Osteocyte (in vitro differentiated cells): ENCODE results near the gene ALG1. TPM values are rescaled to one million over a fixed set of nuclear protein-coding genes. Genes with fewer than 3 reads are reported as not detected.

ENCODE experiments used
- DNase-seq: peaks from one replicate; pipeline ENCODE4 v3.0.0; 2021; ENCODE audit warnings: mixed read lengths; ENCODE audit not compliant: unreplicated experiment; ENCODE audit errors: extremely low spot score
- H3K27ac Mint-ChIP-seq: one replicate; pipeline ENCODE4 v1.8.0; 2021; ENCODE audit warnings: mild to moderate bottlenecking, mixed read lengths; ENCODE audit not compliant: unreplicated experiment
- H3K27me3 Mint-ChIP-seq: one replicate; pipeline ENCODE4 v1.8.0; 2021; ENCODE audit warnings: mixed read lengths; ENCODE audit not compliant: unreplicated experiment
- H3K36me3 Mint-ChIP-seq: one replicate; pipeline ENCODE4 v1.8.0; 2021; ENCODE audit warnings: mixed read lengths; ENCODE audit not compliant: unreplicated experiment
- H3K4me1 Mint-ChIP-seq: one replicate; pipeline ENCODE4 v1.8.0; 2021; ENCODE audit warnings: mixed read lengths; ENCODE audit not compliant: unreplicated experiment
- H3K4me3 Mint-ChIP-seq: one replicate; pipeline ENCODE4 v1.8.0; 2021; ENCODE audit warnings: mild to moderate bottlenecking, moderate library complexity, mixed read lengths; ENCODE audit not compliant: unreplicated experiment
- H3K9me3 Mint-ChIP-seq: one replicate; pipeline ENCODE4 v1.8.0; 2021; ENCODE audit warnings: mixed read lengths; ENCODE audit not compliant: unreplicated experiment
- CTCF ChIP-seq: fragments of 200-600 bp; sonication (generic); IDR thresholded peaks from 2 replicates; pipeline ENCODE4 v1.5.0; 2021; ENCODE audit warnings: antibody characterized with exemption, mild to moderate bottlenecking, moderate library complexity
- total RNA-seq: library from RNA; stranded (reverse); gene quantifications from 2 replicates; pipeline ENCODE4 v1.2.1, GENCODE V29; 2021

ALG1 gene
- total RNA-seq, 1 donor from 2014 or later: 31.6 TPM

- Mint-ChIP-seq H3K4me1 (peaks cover 2% of the 10 kb centered on the region), H3K27me3 (peaks cover 19% of the 10 kb centered on the region), H3K9me3 (no peaks in the 10 kb centered on the region), H3K36me3 (no peaks in the 10 kb centered on the region), H3K4me3 (no peak overlapping the region), H3K27ac (no peak overlapping the region)
- no peak for DNase-seq
- peak; percentile 19 for TF ChIP-seq CTCF
These were observed 13.2 kb upstream of the ALG1 start for GRCh38 chr16:5058476-5058875.

- H3K27me3 Mint-ChIP-seq: peaks cover 23% of the 10 kb centered on the region
- DNase-seq: no peak
- no peak for TF ChIP-seq CTCF
- no peak overlapping the region for H3K4me3 Mint-ChIP-seq
- peaks cover 2% of the 10 kb centered on the region for H3K4me1 Mint-ChIP-seq
- no peaks in the 10 kb centered on the region for H3K9me3 Mint-ChIP-seq
- no peaks in the 10 kb centered on the region for H3K36me3 Mint-ChIP-seq
- H3K27ac Mint-ChIP-seq: no peak overlapping the region
These were observed 12.1 kb upstream of the ALG1 start for GRCh38 chr16:5059386-5060072.

GRCh38 chr16:5060073-5060641 is 11.5 kb upstream of the ALG1 start:
- Mint-ChIP-seq H3K9me3 (no peaks in the 10 kb centered on the region), H3K36me3 (no peaks in the 10 kb centered on the region), H3K4me3 (no peak overlapping the region), H3K27ac (no peak overlapping the region), H3K4me1 (peaks cover 2% of the 10 kb centered on the region), H3K27me3 (peaks cover 23% of the 10 kb centered on the region)
- no peak for TF ChIP-seq CTCF
- DNase-seq: no peak

GRCh38 chr16:5062051-5062450 is 9.6 kb upstream of the ALG1 start:
- Mint-ChIP-seq H3K36me3 (no peaks in the 10 kb centered on the region), H3K4me3 (no peak overlapping the region), H3K4me1 (peaks cover 2% of the 10 kb centered on the region), H3K27me3 (peaks cover 28% of the 10 kb centered on the region), H3K9me3 (no peaks in the 10 kb centered on the region), H3K27ac (no peak overlapping the region)
- no peak for DNase-seq
- no peak for TF ChIP-seq CTCF

- H3K36me3 Mint-ChIP-seq: no peaks in the 10 kb centered on the region
- TF ChIP-seq CTCF: no peak
- H3K4me3 Mint-ChIP-seq: no peak overlapping the region
- peaks cover 38% of the 10 kb centered on the region for H3K27me3 Mint-ChIP-seq
- H3K4me1 Mint-ChIP-seq: peaks cover 2% of the 10 kb centered on the region
- DNase-seq: no peak
- H3K27ac Mint-ChIP-seq: no peak overlapping the region
- H3K9me3 Mint-ChIP-seq: no peaks in the 10 kb centered on the region
These were observed 8.6 kb upstream of the ALG1 start for GRCh38 chr16:5062790-5063765.
